NCI-H460 (cell line): ENCODE results near the gene CCNT1. TPM values are rescaled to one million over a fixed set of nuclear protein-coding genes. Genes with fewer than 3 reads are reported as not detected.
A peak's percentile ranks its signal among the peaks of the same experiment; 100 is the strongest.
"Not testable (repeated sequence)": the region's sequence is repeated elsewhere in the genome, so short reads cannot be mapped to it uniquely, and the experiment has no call there.

Experiments
- DNase-seq: peaks from one replicate; pipeline ENCODE4 v3.0.0-alpha.2; 2016; ENCODE audit warnings: low read depth; ENCODE audit errors: extremely low read depth
- total RNA-seq: library from RNA; depleted of rRNA; stranded (reverse); fragments of >200 nt; shearing (Covaris generic); gene quantifications from 2 replicates; pipeline ENCODE4 v1.2.3, GENCODE V29; 2014

CCNT1 gene
- total RNA-seq, 1 experiment from 2014 or later = 43.6 TPM

DNA sequence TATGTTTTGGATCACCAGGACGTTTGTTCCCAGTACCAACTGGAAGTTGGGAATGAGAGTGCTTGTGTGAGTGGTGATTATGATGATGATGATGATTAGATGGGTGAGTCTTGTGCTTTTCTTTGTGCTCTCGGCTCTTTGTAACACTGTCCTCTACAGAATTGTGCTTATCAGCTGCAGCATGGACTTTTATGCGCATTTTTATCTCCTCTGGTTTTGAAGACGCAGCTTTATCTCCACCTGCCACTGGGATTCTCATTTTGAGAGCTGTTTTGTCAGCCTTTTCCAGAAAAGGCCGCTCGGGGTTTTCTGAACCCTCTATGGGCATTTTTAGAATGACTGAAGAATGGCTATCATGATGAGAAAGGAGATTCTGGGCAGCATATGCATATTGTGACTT is 22.9 kb downstream of the CCNT1 start:
- DNase-seq = no peak

DNA sequence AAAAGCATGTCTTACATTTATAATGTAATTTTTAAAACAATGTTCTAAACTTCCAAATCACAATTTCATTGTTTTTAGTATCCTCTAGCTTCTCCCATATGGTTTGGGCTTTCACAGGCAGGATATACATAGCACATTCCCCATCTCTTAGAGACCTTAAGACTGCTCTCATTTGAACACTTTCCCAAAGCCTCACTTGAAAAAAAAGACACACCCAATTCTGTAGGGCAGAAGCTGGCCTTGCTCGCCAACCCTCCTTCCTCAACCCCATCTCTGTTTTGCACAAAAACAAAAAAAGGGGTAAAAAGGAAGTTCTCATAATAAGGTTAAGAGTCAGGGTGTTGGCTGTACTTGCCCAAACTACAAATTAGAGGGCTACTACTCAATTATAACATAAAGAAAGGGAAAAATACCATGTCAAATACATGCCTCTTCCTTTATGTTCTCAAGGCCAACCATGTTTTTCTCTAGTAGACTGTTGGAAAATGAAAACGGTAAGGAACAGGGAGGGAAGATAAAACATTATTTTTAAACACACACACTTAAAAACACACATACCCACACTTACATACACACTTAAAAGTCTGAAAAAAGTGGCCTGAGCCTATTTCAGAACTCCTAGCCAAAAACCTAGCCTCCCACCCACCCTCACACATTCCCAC is 24.6 kb downstream of the CCNT1 start:
- DNase-seq = no peak

DNA sequence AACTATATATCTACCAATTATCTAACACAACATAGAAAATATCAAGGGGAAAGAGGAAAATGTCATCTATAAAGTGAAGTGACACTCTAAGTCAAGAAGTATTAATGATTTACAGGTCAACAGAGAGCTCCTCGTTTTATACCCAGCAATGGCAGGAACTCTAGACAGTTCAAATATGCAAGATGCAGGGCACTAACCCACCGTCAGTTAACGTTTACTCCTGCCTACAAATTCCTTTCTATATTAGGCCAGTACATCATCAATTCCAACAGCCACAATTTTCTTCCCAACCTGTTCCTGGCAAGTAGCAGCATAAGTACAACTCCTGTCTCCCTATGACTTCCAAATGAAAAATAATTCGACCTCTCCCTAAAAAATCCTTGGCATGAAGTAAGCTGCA is 25.5 kb downstream of the CCNT1 start:
- no peak for DNase-seq

DNA sequence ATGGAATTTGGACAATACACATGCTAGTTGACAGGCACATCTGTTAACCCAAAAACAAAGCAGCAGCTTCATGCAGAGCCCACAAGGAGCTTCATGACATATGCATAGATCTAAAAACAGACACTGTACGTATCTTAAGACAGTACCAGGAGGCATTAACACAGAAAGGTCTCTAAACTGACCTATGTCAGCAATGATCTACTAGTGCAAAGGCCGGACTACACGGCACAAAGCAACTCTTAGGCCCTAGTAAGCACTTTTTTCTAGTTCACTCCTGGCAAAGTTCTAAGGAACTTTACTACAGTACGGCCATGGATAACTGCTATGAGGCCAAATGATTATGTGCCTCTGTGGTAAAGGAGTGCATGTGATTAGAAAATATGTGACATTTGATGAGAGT is 26.1 kb downstream of the CCNT1 start:
- no peak for DNase-seq

DNA sequence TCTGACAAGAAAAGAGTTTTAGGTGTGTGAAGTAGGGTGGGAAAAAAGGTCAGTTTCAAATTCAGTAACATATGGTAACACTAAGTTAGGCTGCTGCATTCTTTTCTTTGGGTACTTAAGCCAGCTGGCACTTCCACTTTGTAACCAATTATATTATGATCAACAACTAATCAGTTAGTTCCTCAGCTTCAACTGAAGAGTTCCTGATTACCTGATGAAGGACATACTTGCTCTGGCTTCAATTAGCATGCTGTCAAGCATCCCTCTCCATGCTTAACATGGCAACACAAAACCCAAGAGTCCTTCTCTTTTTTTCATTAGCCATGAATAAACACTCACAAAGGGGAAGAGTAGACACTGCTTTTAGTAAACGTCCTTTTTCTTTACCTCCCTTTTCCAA is 27.7 kb downstream of the CCNT1 start:
- DNase-seq = no peak

DNA sequence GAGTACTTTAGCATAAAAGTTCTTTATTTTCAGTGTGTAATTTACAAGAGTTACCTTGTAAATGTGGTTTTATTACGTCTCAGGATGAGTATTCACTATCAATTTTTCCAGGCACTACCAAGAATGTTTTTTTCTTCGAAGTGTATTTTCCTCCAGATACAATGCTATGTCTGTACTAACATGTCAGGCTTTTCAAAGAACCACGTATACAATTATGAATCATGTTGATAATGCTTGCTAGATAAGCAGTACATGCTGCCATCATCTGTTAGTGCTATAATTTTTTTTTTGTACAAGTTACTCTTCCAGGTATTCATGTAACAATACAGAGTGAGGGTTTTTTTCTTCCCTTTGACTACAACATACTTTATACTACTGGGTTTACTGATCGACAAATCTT is 28.9 kb downstream of the CCNT1 start:
- no peak for DNase-seq

DNA sequence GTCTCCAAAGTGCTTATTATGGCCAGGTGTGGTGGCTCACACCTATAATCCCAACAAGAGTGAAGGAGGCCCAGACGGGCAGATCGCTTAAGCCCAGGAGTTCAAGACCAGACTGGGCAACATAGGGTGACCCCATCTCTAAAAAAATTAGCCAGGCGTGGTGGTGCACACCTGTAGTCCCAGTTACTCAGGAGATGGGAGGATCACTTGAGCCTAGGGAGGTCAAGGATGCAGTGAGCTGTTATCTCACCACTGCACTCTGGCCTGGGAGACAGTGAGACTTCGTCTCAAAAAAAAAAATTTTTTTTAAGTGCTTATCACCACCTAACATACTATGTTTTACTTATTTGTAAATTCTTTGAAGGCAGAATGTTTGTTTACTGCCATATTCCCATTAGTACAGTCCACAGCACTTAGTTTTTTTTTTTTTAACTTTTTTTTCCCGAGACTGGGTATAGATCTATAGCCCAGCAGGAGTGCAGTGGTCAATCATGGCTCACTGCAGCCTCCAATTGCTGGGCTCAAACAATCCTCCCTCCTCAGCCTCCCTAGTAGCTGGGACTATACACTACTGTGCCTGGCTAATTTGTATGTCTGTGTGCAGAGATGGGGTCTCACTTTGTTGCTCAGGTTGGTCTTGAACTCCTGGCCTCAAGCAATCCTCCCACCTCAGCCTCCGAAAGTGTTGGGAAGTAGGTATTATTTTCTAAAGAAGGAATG is 29.7 kb downstream of the CCNT1 start:
- no peak for DNase-seq

DNA sequence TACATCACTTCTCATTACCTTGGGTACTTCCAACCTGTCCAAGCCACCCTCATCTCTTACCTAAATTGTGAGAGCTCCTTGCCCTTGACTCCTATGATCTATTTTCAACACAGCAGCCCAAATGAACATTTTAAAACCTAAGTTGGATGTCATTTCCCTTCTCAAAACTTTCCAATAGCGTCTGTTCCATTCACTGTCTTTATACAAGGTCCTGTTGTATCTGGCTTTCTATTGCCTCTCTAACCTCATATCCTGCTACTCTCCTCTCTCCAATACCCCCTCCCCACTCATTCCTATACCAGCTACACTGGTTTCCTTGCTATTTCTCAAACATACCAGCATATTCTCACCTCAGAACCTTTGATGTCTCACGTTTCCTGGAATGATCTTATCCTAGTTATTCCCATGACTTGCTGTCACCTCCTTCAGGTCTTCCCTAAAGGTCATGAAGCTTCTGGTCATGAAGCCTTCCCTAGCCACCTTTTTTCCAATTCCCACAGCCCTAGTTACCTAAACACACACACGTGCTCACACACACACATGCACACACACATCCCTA is 30.4 kb downstream of the CCNT1 start:
- DNase-seq = no peak

DNA sequence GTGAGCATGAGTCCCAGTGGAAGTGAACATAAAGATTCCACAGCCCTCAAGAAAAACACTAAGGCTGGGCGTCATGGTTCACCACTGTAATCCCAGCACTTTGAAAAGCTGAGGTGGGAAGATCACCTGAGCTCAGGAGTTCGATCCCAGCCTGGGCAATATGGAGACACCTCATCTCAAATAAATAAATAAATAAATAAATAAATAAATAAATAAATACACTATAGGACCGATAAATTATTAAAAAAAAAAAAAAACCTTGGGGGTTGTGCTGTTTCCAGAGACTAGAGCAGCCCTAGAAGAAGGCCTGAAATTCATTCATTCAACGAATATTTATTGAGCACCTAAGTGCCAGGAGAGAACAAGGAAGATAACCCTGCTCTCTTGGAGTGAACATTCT is 33.0 kb downstream of the CCNT1 start:
- DNase-seq = no peak

DNA sequence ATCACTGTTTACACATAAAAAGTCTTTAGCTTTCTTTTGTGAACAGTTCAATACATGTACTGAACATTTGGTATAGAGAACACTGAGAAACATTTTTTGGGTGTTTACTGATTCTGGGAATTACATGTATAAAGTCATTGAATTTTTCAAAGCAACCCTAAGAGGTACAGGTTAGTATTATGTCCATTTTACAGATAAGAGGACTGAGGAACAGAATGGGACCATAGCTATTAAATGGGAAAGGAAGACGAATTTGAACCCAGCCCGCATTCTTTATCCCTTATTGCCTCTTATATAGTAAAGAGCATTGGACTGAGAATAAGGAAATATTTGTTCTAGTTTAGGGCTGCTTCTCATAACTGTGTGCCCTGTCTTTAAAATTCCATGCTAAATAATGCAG is 33.6 kb downstream of the CCNT1 start:
- no peak for DNase-seq

DNA sequence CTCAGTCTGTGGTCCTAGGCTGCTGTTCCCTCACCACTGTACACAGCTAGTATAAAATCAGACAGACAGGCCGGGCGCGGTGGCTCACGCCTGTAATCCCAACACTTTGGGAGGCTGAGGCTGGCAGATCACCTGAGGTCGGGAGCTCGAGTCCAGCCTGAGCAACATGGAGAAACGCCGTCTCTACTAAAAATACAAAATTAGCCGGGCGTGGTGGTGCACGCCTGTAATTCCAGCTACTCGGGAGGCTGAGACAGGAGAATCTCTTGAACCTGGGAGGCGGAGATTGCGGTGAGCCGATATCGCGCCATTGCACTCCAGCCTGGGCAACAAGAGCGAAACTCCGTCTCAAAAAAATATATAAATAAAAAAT is 34.0 kb downstream of the CCNT1 start:
- not testable (repeated sequence) for DNase-seq

DNA sequence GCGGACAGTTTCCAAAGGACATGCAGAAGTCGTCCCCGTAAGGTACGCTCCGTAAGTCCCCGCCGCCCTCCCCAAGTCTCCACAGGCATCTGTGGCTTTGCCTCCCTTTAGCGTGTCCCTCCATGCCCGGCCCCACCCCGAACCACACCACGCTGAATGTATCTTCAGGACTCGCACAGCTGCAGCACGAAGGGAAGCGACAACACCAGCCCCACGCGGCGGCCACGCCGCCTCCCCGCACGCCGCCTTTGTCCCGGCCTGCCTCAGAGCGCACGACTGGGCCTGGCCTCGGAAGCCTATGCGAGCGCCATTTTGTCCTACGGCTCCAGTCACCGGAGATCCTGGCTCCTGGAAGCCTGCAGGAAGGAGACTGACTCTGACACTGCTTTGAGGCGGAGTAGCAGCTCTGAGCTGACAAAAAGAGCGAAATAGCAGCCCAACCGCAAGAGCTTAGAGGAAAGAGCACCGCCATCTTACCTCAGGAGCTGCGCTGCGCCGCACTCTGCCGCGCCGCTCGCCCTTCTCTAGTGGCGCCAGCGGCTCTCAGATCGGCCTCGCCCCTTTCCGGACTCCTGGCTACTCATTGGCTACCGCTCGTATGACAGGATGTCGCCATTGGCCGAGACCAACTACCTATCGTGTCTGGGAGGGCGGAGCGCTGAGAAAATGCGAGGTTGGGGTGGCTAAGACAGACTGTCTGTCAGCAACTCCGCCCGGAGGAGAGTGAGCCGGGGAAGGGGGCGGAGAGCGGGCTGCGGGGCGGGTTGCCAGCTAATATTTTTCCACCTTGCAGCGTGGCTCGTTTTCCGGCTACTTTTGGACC is 34.6 kb downstream of the CCNT1 start, which contains the start of gene KANSL2:
Gene KANSL2, minus strand, starts transcription at position 529 of the 823 bp plus-strand sequence. CDS start 606 bp downstream, outside the sequence.
- DNase-seq = peak; percentile 99

DNA sequence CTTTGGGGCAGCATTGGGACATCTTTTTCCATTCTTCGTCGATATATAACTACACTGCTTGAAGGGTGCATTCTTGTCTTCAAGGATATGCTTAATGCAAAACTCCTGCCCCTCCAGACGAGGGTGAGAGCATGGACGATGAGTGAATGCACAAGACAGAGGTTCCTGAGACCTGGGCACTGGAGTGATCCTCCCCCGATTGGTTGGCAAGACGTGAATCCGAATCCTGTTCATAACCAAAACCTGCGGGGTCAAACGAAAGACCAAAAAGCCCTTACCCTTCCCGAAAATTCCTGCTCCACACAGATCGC is 35.2 kb downstream of the CCNT1 start:
- no peak for DNase-seq

DNA sequence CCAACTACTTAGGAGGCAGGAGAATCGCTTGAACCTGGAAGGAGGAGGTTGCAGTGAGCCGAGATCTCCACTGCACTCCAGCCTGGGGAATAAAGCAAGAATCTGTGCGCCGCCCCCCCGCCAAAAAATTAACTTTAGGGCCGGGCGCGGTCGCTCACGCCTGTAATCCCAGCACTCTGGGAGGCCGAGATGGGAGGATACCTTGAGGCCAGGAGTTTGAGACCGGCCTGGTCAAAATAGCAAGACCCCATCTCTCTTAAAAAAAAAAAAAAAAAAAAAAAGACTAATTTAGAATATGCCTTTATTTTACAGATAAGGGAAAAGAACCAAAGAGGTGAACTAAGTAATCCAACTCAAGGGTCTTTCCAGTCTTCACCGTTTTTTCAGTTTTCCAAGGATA is 35.6 kb downstream of the CCNT1 start:
- DNase-seq = no peak

DNA sequence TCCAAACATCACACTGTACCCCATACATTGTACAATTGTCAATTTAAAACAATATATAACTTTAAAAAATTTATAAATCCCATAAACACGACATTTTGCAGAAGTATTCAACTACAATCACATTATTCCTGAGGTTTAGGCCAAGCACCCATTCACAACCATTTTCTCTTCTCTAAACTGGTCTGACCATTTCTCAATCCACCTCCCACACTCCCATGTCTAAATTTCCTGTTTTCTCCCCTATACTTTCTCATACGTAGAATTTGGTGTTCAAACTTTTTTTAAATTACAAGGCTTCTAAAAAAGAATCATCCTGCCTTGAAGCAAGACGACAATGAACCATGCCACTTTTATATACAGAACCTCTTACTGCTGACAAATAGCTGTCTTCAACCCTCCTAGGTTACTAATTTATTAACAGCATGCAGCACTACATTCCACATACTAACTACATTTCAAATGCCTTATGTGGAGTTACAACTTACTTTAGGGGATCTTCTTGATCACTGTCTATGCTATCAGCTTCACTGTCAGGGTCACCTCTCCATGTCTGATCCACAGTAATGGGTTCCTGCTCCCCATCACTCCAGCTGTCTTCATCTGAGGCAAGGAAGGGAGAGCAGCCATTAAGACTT is 37.8 kb downstream of the CCNT1 start:
- no peak for DNase-seq

DNA sequence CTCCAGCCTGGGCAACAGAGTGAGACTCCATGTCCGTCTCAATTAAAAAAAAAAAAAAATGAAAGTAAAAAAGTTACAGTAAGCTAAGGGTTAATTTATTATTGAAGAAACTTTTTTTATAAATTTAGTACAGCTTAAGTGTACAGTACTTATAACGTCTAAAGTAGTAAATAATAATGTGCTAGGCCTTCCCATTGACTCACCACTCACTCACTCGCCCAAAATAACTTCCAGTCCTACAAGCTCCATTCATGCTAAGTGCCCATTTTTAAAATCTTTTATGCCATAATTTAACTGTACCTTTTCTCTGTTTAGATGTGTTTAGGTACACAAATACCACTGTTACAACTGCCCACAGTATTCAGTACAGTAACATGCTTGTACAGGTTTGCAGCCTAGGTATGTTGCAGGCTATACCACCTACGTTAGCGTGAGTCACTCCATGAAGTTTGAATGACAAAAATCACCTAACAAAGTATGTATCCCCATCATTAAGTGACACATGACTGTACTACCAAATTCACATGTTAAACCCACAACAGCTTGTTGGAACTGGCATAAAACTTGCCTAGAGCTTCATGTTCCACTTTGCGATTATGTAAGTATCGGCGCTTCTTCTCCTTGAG is 45.2 kb downstream of the CCNT1 start:
- DNase-seq = no peak

DNA sequence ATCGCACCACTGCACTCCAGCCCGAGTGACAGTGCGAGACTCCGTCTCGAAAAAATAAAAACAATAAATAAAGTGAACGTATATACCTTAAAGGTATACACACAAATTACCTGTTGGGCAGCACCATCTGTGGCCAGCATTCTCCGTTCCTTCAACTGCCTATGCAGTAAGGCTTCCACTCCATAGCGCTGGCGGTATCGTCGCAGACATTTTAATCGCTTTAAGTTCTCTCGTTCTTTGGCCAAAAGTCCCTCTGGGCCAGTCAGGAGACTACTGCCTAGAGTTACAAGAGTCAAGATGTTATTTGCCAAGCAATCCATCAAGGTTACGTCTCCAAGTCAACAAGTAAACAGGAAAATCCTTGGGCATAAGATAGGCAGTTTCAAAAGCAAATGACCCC is 47.5 kb downstream of the CCNT1 start:
- DNase-seq = no peak

DNA sequence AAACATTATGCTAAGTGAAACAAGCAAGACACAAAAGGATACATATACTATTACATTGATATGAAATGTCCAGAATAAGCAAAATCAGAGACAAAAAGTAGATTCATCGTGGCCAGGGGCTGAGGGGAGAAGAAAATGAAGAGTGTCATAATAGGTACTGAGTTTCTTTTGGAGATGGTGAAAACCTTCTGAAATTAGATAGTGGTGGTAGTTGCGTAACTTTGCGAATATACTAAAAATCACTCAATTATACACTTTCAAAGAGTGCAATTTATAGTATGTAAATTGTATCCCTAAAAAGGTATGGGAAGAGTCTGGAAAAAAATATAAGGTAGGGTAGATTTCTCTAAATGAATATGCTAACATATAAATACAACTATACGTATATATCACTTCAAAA is 56.6 kb downstream of the CCNT1 start:
- no peak for DNase-seq

DNA sequence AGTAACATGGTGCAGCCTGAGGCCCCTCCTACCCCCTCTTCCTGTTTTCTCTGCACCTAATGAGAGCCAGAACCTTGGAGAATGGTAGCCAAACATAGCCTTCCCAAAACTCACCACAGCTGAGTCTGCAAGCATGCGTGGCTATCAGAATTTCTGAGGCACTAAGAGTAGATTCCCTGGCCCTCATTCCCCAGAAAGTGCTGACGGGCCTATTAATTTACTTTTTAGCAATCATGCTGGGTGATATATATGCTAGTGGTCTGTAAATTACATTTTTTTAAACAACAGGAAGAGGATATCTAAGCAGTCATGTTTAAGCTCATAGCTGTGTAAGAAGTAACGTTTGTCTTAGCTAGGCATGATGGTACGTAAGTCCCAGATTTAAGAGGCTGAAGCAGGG is 64.8 kb downstream of the CCNT1 start:
- DNase-seq = no peak

DNA sequence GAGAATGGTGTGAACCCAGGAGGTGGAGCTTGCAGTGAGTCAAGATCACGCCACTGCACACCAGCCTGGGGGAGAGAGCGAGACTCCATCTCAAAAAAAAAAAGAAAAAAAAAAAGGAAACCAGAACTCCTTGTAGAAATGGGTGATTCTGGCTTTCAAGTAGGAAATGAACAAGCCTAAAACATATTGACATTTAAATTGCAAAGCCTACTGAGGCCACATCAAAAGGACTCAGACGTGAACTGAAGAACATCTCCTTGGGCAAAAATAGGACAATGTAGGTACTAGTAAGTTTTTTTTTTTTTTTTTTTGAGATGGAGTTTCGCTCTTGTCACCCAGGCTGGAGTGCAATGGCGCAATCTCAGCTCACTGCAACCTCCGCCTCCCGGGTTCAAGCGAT is 71.2 kb downstream of the CCNT1 start:
- not testable (repeated sequence) for DNase-seq

DNA sequence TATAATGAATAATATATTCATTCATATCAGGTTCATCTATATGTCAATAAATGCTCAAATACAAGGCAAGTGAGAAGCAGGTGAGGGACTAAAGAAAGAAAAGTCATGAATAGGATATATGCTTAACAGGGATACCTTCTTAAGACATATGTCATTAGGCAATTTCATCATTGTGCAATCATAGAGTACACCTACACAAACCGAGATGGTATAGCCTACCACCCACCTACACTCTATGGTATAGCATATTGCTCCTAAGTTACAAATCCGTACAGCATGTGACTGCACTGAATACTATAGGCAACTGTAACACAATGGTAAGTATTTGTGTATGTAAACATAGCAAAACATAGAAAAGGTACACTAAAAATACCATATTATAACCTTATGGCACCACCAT is 73.5 kb downstream of the CCNT1 start:
- DNase-seq = no peak
